Panc1 (cell line): ENCODE results near the gene RBMS1. TPM values are rescaled to one million over a fixed set of nuclear protein-coding genes. Genes with fewer than 3 reads are reported as not detected.

Source experiments
- ATAC-seq: fragments of 200-7000 bp; cut with Tn5 transposase; 2 replicates; pipeline ENCODE4 v1.9.1; 2020; ENCODE audit warnings: mild to moderate bottlenecking, moderate library complexity
- BruUV-seq: library from RNA; stranded (reverse); fragments of 400-500 nt; replicated peaks from 2 replicates; lab custom pipeline; 2021; lab: Mats Ljungman, UMichigan
- CTCF ChIA-PET: fragments of 300-600 bp; sonication (Branson Sonifier 250); formaldehyde crosslinking; loops from one replicate; lab custom pipeline; 2022; ENCODE audit warnings: antibody characterized with exemption; lab: Charles Lee
- POLR2A ChIA-PET: fragments of 300-600 bp; sonication (Branson Sonifier 250); formaldehyde crosslinking; loops from one replicate; lab custom pipeline; 2022; ENCODE audit warnings: antibody characterized with exemption; lab: Charles Lee
- DNase-seq: peaks from one replicate; pipeline ENCODE4 v3.0.0-alpha.2; 2010; ENCODE audit warnings: low read depth, low spot score
- H3K27ac ChIP-seq: 2 replicates; pipeline ENCODE4 v1.5.1; 2011; ENCODE audit warnings: mild to moderate bottlenecking, low read length, inconsistent platforms
- H3K27me3 ChIP-seq: fragments of 200-500 bp; sonication (Bioruptor generic); 2 replicates; pipeline ENCODE4 v1.6.0; 2014; ENCODE audit warnings: low read length, inconsistent platforms; ENCODE audit not compliant: control insufficient read depth, insufficient read depth
- H3K36me3 ChIP-seq: fragments of 200-500 bp; sonication (Bioruptor generic); 2 replicates; pipeline ENCODE4 v1.5.1; 2014; ENCODE audit warnings: inconsistent platforms, mild to moderate bottlenecking, low read length, moderate library complexity; ENCODE audit not compliant: control insufficient read depth, insufficient read depth
- H3K4me1 ChIP-seq: 2 replicates; pipeline ENCODE4 v1.5.1; 2011; ENCODE audit warnings: inconsistent platforms, mild to moderate bottlenecking, low read length, moderate library complexity; ENCODE audit not compliant: control insufficient read depth, insufficient read depth
- H3K4me3 ChIP-seq, 2 experiments: 2 replicates each; pipeline ENCODE4 v1.5.1; 2011 to 2012; ENCODE audit warnings: low read depth in 2 of 2, low read length in 2 of 2, mild to moderate bottlenecking in 2 of 2, inconsistent platforms in 1 of 2, moderate library complexity in 1 of 2
- H3K9me3 ChIP-seq: fragments of 200-500 bp; sonication (Bioruptor generic); 2 replicates; pipeline ENCODE4 v1.5.1; 2014; ENCODE audit warnings: low read depth, mild to moderate bottlenecking, inconsistent platforms, low read length, moderate library complexity; ENCODE audit not compliant: control insufficient read depth, insufficient read depth
- CTCF ChIP-seq: fragments of 450-650 bp; IDR thresholded peaks from 2 replicates; pipeline ENCODE4 v1.5.1; 2017; ENCODE audit warnings: mild to moderate bottlenecking
- POLR2AphosphoS5 ChIP-seq: IDR thresholded peaks from 2 replicates; pipeline ENCODE4 v1.6.1; 2012; ENCODE audit warnings: mild to moderate bottlenecking, low read depth, low read length, moderate library complexity
- REST ChIP-seq, 2 experiments: IDR thresholded peaks; 2 replicates each; pipeline ENCODE4 v1.6.1; 2011 to 2012; ENCODE audit warnings: low read depth in 2 of 2, control low read depth in 1 of 2, low read length in 1 of 2, mild to moderate bottlenecking in 1 of 2, moderate library complexity in 1 of 2; ENCODE audit not compliant: insufficient read depth in 1 of 2
- SIN3A ChIP-seq: IDR thresholded peaks from 2 replicates; pipeline ENCODE4 v1.6.1; 2012; ENCODE audit warnings: low read depth, mild to moderate bottlenecking, low read length, moderate library complexity, borderline replicate concordance; ENCODE audit not compliant: insufficient read depth
- TCF7L2 ChIP-seq: IDR thresholded peaks from 2 replicates; pipeline ENCODE4 v1.6.1; 2011; ENCODE audit warnings: mild to moderate bottlenecking, low read depth, low read length, inconsistent platforms
- in situ Hi-C: cut with HindIII; loops from 2 replicates; pipeline ENCODE4 v1.10.0; 2016; ENCODE audit warnings: low sequenced_read_pairs, low pct_unique_long_range_greater_than_20kb
- intact Hi-C: fragments of 100-400 bp; cut with micrococcal nuclease; formaldehyde crosslinking; loops from one replicate; pipeline ENCODE4 v1.10.0; 2022; ENCODE audit not compliant: unreplicated experiment
- total RNA-seq: library from RNA; stranded (reverse); gene quantifications from one replicate; pipeline ENCODE4 v1.2.1, GENCODE V29; 2021; ENCODE audit not compliant: unreplicated experiment

Gene RBMS1
- total RNA-seq, 1 experiment from 2014 or later = 67.0 TPM

- Histone ChIP-seq H3K4me3 (no peak overlapping the region), H3K4me1 (no peaks in the 10 kb centered on the region), H3K36me3 (no peaks in the 10 kb centered on the region), H3K27me3 (no peaks in the 10 kb centered on the region), H3K9me3 (no peaks in the 10 kb centered on the region), H3K27ac (no peak overlapping the region)
- CTCF ChIA-PET = no interaction called here
- BruUV-seq = no TSS peak
- no peak for TF ChIP-seq TCF7L2
- TF ChIP-seq SIN3A = no peak
- TF ChIP-seq CTCF = no peak
- no peak for TF ChIP-seq REST (IDR thresholded peaks at IDR 0.05; ENCODE audit: insufficient read depth in 1 of 2, low read depth in 2 of 2, low read length in 1 of 2)
- TF ChIP-seq POLR2AphosphoS5 = no peak
- DNase-seq (no peak), ATAC-seq (no peak)
- in situ Hi-C loops = no loop called here
- intact Hi-C loops = no loop called here
- POLR2A ChIA-PET = no interaction called here
Measured at GRCh38 chr2:160339726-160340125, 153.9 kb downstream of the RBMS1 start.

- intact Hi-C loops = no loop called here
- DNase-seq (no peak), ATAC-seq (no peak)
- in situ Hi-C loops = no loop called here
- TF ChIP-seq CTCF = no peak
- TF ChIP-seq TCF7L2 = no peak
- no peak for TF ChIP-seq SIN3A
- TF ChIP-seq POLR2AphosphoS5 = no peak
- TF ChIP-seq REST (IDR thresholded peaks at IDR 0.05; ENCODE audit: insufficient read depth in 1 of 2, low read depth in 2 of 2, low read length in 1 of 2) = no peak
- CTCF ChIA-PET = no interaction called here
- H3K27me3 ChIP-seq = no peaks in the 10 kb centered on the region
- no peaks in the 10 kb centered on the region for H3K36me3 ChIP-seq
- no TSS peak for BruUV-seq
- no peak overlapping the region for H3K4me3 ChIP-seq
- H3K9me3 ChIP-seq = no peaks in the 10 kb centered on the region
- H3K27ac ChIP-seq = no peak overlapping the region
- no peaks in the 10 kb centered on the region for H3K4me1 ChIP-seq
- POLR2A ChIA-PET = no interaction called here
Measured at GRCh38 chr2:160338901-160339685, 154.5 kb downstream of the RBMS1 start.
